DND-41 (cell line): ENCODE results near the gene POU4F3.

Experiments
- CTCF ChIP-seq: IDR thresholded peaks from 2 replicates; pipeline ENCODE4 v1.5.1; 2012; ENCODE audit warnings: borderline replicate concordance, low read length, moderate library complexity, mild to moderate bottlenecking; ENCODE audit not compliant: poor library complexity, severe bottlenecking; ENCODE audit errors: extremely low read depth
- EZH2 ChIP-seq: IDR thresholded peaks from 3 replicates; pipeline ENCODE4 v1.6.1; 2012; ENCODE audit warnings: borderline replicate concordance, low read depth, mild to moderate bottlenecking, moderate library complexity, low read length, inconsistent platforms; ENCODE audit not compliant: severe bottlenecking

- TF ChIP-seq CTCF (no peak), EZH2 (no peak)
Observed at GRCh38 chr5:146378986-146379385, 40.3 kb downstream of the POU4F3 start.
